Brain microvascular endothelial cell (primary cell): Measurements from ENCODE around the gene TRIM71.

Experiments
- DNase-seq: peaks from one replicate; pipeline ENCODE4 v3.0.0-alpha.2; 2020
- H3K27ac ChIP-seq: fragments of 250-450 bp; sonication (Bioruptor Pico); 2 replicates; pipeline ENCODE4 v1.5.1; 2020; ENCODE audit warnings: mild to moderate bottlenecking, moderate library complexity
- H3K27me3 ChIP-seq: fragments of 250-450 bp; sonication (Bioruptor Pico); replicated peaks from 2 replicates; pipeline ENCODE4 v1.5.1; 2020; ENCODE audit warnings: mild to moderate bottlenecking
- H3K36me3 ChIP-seq: fragments of 250-450 bp; sonication (Bioruptor Pico); replicated peaks from 2 replicates; pipeline ENCODE4 v1.5.1; 2020; ENCODE audit warnings: mild to moderate bottlenecking
- H3K4me3 ChIP-seq: 2 replicates; pipeline ENCODE4 v1.5.1; 2011; ENCODE audit warnings: low read depth, mild to moderate bottlenecking, control low read depth, low read length, moderate library complexity
- CTCF ChIP-seq: IDR thresholded peaks from 2 replicates; pipeline ENCODE4 v1.5.1; 2011; ENCODE audit warnings: low read depth, mild to moderate bottlenecking, moderate library complexity, low read length, control low read depth, inconsistent platforms; ENCODE audit errors: missing control alignments
- in situ Hi-C: cut with HindIII; loops from 2 replicates; pipeline ENCODE4 v1.10.0; 2017; ENCODE audit warnings: low sequenced_read_pairs, low pct_ligation_motif_present

Gene TRIM71

GRCh38 chr3:32882603-32883025 is 64.8 kb downstream of the TRIM71 start:
- no peak for TF ChIP-seq CTCF

GRCh38 chr3:32883817-32884216 is 66.0 kb downstream of the TRIM71 start:
- no peaks in the 10 kb centered on the region for H3K27me3 ChIP-seq
- no peak for DNase-seq
- H3K36me3 ChIP-seq, result no peaks in the 10 kb centered on the region
- in situ Hi-C loops, result no loop called here
- no peak overlapping the region for H3K4me3 ChIP-seq
- H3K27ac ChIP-seq, result no peak overlapping the region
- TF ChIP-seq CTCF, result no peak

More at GRCh38 chr3:32882603-32883025, 64.8 kb downstream of the TRIM71 start:
- Histone ChIP-seq H3K36me3 (no peaks in the 10 kb centered on the region), H3K4me3 (no peak overlapping the region), H3K27me3 (no peaks in the 10 kb centered on the region), H3K27ac (no peak overlapping the region)
- in situ Hi-C loops, result no loop called here
- no peak for DNase-seq

- in situ Hi-C loops, result no loop called here
- TF ChIP-seq CTCF, result no peak
- DNase-seq, result no peak
Measured at GRCh38 chr3:32884591-32884990, 66.8 kb downstream of the TRIM71 start.

GRCh38 chr3:32885283-32885901 is 67.6 kb downstream of the TRIM71 start:
- in situ Hi-C loops, result no loop called here
- Histone ChIP-seq H3K36me3 (no peaks in the 10 kb centered on the region), H3K4me3 (no peak overlapping the region), H3K27me3 (no peaks in the 10 kb centered on the region), H3K27ac (no peak overlapping the region)
- DNase-seq, result no peak
- TF ChIP-seq CTCF, result no peak

More at GRCh38 chr3:32884591-32884990, 66.8 kb downstream of the TRIM71 start:
- Histone ChIP-seq H3K27me3 (no peaks in the 10 kb centered on the region), H3K27ac (no peak overlapping the region), H3K36me3 (no peaks in the 10 kb centered on the region), H3K4me3 (no peak overlapping the region)

- no peak overlapping the region for H3K4me3 ChIP-seq
- no peak for DNase-seq
- TF ChIP-seq CTCF, result no peak
- no peaks in the 10 kb centered on the region for H3K36me3 ChIP-seq
- H3K27ac ChIP-seq, result no peak overlapping the region
- in situ Hi-C loops, result no loop called here
- no peaks in the 10 kb centered on the region for H3K27me3 ChIP-seq
Measured at GRCh38 chr3:32886296-32886695, 68.5 kb downstream of the TRIM71 start.

GRCh38 chr3:32886911-32887310 is 69.1 kb downstream of the TRIM71 start:
- Histone ChIP-seq H3K27ac (no peak overlapping the region), H3K4me3 (no peak overlapping the region), H3K27me3 (no peaks in the 10 kb centered on the region), H3K36me3 (no peaks in the 10 kb centered on the region)
- in situ Hi-C loops, result no loop called here
- no peak for TF ChIP-seq CTCF
- no peak for DNase-seq
